ENCODE results near the gene FLT3LG.
A peak's percentile ranks its signal among the peaks of the same experiment; 100 is the strongest.

Gene FLT3LG

DNA sequence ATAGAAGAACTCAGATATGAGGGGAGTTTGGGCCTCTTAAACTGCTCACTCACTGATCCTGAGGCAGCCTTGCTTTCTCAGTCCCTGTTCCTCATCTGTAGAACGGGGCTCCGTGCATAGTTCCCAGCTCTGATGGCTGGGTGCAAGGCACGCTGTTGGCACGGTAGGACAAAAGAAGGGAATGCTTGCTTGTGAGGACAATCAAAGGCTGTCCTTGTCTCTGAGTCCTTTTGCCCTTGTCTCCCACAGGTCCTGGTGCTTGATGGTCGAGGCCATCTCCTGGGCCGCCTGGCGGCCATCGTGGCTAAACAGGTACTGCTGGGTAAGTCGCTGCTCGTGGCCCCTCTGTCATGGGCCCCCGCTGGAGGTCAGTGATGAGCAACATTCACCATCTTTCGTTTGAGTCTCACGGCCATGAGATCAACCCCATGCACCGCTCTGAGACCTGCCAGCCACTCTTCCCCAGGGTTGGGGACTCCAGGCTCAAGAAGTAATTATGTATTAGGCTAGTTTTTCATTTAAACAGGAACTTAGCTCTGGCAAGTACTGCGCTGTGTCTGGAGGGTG is 15.7 kb downstream of the FLT3LG start:
- DNase-seq = no peak

DNA sequence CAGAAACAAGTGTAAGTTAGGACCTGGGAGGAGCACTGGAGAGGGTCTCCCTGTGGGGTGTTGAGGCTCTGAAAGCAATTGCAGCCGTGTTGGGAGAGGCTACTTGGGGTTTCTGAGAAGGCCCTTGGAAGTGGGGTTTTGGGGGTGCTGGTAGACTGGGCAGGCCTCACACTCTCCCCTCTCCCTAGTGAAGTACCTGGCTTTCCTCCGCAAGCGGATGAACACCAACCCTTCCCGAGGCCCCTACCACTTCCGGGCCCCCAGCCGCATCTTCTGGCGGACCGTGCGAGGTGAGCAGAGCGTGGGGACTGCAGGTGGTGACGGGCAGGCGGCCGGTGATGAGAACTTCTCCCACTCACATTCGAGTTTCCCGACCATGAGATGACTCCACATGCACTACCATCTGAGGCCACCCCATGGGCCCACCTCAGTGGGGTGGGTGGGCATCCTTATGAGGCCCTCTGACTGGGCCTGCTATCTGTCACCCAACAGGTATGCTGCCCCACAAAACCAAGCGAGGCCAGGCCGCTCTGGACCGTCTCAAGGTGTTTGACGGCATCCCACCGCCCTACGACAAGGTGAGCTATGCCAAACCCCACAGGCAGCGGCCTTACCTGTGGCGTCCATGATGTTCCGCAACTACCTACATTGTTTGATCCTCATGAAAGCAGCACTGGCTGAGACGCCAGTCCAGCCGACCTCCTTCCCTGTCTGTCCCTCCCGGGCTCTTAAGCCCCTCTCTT is 16.4 kb downstream of the FLT3LG start:
- no peak for DNase-seq

DNA sequence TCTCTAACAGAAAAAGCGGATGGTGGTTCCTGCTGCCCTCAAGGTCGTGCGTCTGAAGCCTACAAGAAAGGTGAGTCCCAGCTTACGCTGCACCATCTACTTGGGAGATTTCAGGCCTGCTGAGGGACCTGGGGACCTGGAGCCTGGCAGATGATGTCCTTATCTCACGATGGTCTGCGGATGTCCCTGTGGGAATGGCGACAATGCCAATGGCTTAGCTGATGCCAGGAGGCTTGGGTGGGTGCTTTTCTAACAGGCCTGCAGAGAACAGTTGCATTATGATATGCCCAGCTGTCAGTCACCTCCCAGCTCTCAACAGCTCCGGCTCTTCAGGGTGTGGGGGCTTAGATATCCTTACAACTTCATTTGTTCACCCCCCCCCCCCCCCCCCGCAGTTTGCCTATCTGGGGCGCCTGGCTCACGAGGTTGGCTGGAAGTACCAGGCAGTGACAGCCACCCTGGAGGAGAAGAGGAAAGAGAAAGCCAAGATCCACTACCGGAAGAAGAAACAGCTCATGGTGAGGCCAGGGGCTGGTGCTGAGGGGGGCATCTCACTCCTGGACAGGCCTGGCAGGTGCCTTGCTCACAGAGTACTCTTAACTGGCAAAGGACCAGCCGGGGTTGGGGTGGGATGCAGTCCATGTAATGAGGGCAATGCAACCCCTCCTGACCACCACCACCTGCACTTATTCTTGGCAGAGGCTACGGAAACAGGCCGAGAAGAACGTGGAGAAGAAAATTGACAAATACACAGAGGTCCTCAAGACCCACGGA is 17.2 kb downstream of the FLT3LG start:
- no peak for DNase-seq

- DNase-seq = no peak
Observed at GRCh38 chr19:49491804-49492572, 18.0 kb downstream of the FLT3LG start.

GRCh38 chr19:49492573-49493405 is 18.8 kb downstream of the FLT3LG start:
- no peak for DNase-seq

- no peak for DNase-seq
Observed at GRCh38 chr19:49496574-49497008, 22.6 kb downstream of the FLT3LG start.

DNA sequence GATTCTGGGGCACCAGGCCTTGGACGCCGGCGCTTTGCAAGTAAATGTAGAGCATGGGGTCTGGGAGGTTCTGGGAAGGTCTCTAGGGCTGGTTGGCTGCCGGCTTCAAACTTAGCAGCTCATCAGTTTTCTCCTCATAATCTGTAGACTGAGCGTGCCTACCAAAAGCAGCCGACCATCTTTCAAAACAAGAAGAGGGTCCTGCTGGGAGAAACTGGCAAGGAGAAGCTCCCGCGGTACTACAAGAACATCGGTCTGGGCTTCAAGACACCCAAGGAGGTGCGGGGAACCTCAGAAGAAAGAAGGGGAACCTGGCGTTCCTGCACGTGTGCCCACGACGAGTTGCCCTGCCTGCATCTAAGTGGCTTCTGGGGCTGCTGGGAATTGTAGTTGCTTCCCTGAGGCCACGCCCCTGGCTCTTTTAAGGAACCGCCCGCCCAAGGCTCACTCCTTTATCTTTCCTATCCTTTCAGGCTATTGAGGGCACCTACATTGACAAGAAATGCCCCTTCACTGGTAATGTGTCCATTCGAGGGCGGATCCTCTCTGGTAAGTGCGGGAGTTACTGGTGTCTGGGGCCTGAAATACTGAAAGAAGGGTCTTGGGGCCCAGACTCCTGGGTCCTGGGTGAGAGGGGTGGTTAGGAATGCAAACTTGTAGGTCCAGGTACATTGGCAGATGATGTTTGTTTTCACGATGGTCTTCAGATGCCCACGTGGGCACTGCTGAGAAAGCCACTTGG is 23.2 kb downstream of the FLT3LG start:
- DNase-seq = peak; percentile 57

DNA sequence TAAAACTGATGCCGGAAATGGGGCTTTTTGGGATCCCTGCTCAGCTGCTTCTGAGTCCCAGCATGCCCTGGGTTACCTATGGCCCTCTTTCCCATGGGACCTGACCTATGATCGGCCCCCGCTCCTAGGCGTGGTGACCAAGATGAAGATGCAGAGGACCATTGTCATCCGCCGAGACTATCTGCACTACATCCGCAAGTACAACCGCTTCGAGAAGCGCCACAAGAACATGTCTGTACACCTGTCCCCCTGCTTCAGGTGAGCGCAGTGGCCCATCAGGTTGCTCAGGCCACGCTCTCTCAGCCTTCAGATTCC is 23.7 kb downstream of the FLT3LG start:
- DNase-seq = no peak

DNA sequence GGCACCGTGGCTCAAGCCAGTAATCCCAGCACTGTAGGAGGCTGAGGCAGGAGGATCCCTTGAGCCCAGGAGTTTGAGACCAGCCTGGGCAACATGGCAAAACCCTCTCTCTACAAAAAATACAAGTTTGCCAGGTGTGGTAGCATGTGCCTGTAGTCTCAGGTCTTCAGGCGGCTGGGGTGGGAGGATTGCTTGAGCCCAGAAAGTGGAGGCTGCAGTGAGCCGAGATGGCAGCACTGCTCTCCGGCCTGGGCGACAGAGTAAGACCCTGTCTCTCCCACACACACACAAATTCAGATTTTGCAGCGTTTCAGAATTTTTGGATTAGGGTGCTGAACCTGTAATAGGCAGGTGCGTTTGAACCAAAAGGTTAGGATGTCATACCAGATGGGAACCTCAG is 24.5 kb downstream of the FLT3LG start:
- DNase-seq = no peak

- no peak for DNase-seq
Observed at GRCh38 chr19:49499030-49499670, 25.1 kb downstream of the FLT3LG start.

- DNase-seq = peak; percentile 84
Observed at GRCh38 chr19:49502866-49503581, 29.0 kb downstream of the FLT3LG start.

DNA sequence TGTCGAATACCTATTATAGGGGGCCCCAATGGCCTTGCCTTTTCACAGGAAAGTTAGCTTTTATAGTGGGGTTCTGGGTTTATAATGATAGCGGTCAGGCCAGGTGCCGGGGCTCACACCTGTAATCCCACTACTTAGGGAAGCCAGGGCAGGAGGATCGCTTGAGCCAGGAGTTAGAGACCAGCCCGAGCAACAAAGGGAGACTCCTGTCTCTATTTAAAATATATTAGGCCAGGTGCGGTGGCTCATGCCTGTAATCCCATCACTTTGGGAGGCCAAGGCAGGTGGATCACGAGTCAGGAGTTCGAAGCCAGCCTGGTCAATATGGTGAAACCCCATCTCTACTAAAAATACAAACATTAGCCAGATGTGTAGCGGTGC is 29.6 kb downstream of the FLT3LG start:
- no peak for DNase-seq

DNA sequence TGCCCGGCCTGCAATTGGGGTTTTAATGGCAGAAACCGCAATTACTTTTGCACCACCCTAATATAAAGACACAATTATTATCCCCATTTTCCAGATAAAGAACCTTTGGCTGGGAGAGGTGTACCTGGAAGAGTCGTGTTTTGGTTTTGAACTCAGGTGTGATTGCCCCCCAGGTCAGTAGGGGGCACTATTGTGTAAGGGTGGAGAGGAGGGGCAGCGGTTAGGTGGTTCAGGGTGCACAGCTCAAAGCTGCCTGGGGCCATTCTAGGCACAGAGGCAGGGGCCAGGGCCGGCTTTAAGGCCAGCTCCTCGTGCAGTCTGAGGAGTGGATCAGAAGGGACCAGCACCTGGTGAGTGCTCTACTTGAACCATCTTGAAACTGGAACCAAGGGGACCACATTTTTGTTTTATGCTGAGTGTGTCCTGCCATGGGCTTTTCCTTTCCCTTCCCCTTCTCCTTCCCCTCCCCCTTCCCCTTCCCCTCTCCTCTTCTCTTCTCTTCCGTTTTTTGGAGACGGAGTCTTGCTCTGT is 32.6 kb downstream of the FLT3LG start:
- peak; percentile 74 for DNase-seq

DNA sequence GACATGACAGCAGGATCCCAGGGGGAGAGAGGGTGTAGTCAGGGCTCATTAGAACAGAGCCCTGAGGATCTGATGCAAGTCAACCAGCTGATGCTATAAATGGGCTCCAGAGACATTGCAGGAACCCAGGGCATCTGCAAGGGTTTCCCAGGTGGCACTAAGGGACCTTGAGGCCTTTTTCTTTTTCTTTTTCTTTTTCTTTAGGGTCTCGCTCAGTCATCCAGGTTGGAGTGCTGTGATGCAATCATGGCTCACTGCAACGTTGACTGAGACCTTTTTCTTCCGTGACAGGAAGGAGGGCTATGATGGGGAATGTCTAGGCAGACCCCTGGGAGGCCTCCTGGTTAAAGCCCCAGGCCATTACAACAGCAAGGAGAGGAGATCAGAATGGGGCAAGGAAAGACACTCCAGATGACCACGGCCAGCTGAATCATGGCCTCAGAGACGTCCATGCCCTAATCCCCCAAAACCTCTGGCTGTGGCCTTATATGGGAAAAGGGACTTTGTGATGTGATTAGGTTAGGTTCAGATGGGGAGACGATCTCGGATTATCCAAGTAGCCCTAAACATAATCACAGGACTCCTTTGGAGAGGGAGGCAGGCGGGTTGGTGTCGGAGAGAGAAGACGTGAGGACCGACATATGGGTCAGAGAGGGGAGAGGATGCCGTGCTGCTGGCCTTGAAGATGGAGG is 33.9 kb downstream of the FLT3LG start:
- DNase-seq = no peak

DNA sequence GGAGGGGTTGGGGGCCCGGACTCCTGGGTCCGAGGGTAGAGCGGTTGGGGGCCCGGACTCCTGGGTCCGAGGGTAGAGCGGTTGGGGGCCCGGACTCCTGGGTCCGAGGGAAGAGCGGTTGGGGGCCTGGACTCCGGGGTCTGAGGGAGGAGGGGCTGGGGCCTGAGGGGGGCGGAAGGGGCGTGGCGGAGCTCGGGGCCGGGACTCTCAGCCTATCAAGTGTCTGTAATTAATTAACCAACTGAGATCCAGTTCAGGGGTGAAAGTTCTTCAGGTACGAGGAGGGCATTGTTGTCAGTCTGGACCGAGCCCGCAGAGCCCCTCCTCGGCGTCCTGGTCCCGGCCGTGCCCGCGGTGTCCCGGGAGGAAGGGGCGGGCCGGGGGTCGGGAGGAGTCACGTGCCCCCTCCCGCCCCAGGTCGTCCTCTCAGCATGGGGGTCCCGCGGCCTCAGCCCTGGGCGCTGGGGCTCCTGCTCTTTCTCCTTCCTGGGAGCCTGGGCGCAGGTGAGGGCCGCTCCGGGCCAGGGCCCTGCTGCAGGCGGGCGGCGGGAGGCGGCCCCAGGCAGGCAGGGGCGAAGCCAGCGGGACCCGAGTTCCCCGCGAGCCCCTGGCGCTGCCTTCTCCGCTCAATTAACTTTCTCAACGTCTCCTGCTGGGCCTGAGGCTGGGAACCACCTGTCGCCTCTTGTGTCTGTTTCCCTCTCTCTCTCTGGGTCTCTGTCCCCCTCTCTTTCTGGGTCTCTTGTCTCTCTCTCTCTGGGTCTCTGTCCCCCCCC is 39.1 kb downstream of the FLT3LG start:
- DNase-seq = peak; percentile 35

DNA sequence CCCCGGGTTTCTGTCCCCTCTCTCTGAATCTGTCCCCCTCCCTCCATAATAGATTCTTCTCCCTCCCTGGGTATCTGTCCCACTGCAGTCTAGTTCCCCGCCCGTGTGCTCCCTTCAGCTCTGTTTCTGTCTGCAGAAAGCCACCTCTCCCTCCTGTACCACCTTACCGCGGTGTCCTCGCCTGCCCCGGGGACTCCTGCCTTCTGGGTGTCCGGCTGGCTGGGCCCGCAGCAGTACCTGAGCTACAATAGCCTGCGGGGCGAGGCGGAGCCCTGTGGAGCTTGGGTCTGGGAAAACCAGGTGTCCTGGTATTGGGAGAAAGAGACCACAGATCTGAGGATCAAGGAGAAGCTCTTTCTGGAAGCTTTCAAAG is 39.7 kb downstream of the FLT3LG start:
- DNase-seq = no peak

GRCh38 chr19:49514151-49514550 is 40.1 kb downstream of the FLT3LG start:
- DNase-seq = no peak

GRCh38 chr19:49515767-49516166 is 41.8 kb downstream of the FLT3LG start:
- no peak for DNase-seq

- DNase-seq = no peak
Observed at GRCh38 chr19:49518033-49518432, 44.0 kb downstream of the FLT3LG start.

Data from NCI-H1436 (cell line).